ENCODE measurements around the gene KRTAP5-9.
"Not testable (repeated sequence)": the region's sequence is repeated elsewhere in the genome, so short reads cannot be mapped to it uniquely, and the experiment has no call there.

Gene KRTAP5-9

DNA sequence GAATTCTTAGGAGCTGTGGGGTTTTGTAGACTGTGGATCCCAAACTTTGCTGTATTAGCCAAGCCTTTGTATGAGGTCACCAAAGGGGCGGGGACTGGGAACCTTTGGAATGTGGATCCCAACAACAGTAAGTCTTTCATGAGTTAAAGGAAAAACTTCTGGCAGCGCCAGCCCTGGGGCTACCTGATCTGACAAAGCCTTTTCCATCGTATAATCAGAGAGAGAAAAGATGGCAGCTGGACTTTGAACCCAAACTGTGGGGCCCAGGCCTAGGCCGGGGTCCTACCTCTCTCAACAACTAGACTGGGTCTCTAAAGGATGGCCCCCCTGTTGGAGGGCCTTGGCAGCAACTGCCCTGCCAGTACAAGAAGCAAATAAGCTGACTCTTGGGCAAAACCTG, 40.1 kb downstream of the KRTAP5-9 start:
- not testable (repeated sequence) for DNase-seq

DNA sequence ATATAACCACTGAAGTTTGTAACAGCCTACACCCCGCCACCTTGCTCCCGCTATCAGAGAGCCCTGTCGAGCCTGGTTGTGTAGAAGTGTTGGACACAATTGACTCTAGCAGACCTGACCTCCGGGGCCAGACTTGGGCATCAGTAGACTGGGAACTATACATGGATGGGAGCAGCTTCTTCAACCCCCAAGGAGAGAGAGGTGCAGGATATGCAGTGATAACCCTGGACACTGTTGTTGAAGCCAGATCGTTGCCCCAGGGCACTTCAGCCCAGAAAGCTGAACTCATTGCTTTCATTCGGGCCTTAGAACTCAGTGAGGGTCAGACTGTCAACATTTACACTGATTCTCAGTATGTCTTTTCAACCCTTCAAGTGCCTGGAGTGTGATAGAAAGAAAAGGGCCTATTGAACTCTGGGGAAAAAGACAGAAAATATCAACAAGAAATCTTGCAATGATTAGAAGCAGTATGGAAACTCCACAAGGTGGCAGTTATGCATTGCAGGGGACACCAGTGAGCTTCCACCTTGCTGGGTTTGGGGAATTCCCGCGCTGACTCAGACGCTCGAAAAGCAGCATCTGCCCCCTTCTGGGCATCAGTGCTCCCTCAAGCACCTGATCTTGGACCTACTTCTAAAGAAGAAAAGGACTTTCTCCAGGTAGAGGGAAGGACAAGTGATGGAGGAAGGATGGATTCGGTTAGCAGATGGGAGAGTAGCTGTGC, 40.8 kb downstream of the KRTAP5-9 start:
- DNase-seq = not testable (repeated sequence)

DNA sequence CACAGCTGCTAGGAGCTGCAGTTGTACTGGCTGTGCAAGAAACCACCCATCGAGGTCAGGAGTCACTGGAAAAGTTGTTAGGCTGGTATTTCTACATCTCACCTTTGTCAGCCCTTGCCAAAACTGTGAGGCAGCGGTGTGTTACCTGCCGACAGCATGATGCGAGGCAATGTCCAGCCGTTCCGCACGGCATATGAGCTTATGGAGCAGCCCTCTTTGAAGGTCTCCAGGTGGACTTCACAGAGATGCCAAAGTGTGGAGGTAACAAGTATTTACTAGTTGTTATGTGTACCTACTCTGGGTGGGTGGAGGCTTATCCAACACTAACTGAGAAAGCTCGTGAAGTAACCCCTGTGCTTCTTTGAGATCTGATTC, 41.3 kb downstream of the KRTAP5-9 start:
- DNase-seq = not testable (repeated sequence)

Measured in KG1 (cell line).